Measurements from ENCODE around the gene MATN3. TPM values are rescaled to one million over a fixed set of nuclear protein-coding genes. Genes with fewer than 3 reads are reported as not detected.

The MATN3 gene
- total and polyA plus RNA-seq, 11 donors, result 0.12 to 0.48 (median 0.25) TPM; not detected in 4

GRCh38 chr2:19942199-19942598 is 70.3 kb downstream of the MATN3 start:
- TF ChIP-seq CTCF (IDR thresholded peaks at IDR 0.05) (no peak), POLR2A (IDR thresholded peaks at IDR 0.05) (no peak)
- H3K36me3 ChIP-seq, result peaks cover 0 to 34% (median 7%) of the 10 kb centered on the region in 9 donors
- no peaks in the 10 kb centered on the region for H3K9me3 ChIP-seq
- no peak overlapping the region for H3K4me3 ChIP-seq
- no peak overlapping the region for H3K27ac ChIP-seq
- ATAC-seq (no peak), DNase-seq (no peak)
- no peaks in the 10 kb centered on the region for H3K27me3 ChIP-seq
- H3K4me1 ChIP-seq, result peaks cover 0 to 7% (median 0%) of the 10 kb centered on the region in 12 donors
- intact Hi-C loops (cut with DNase I), result no loop called here

Other genes with a start within 250 kb of the MATN3 start
- gene TTC32, start 110.7 kb downstream of the MATN3 start, total RNA-seq, result 1 to 10 TPM; 2.6 to 9.8 (median 6.3) TPM
- 10 to 100 TPM in 1 of 2 donors, 1 to 10 TPM in 1; 6.3 to 10.3 TPM for gene TTC32, start 110.7 kb downstream of the MATN3 start, polyA plus RNA-seq
- 1 to 10 TPM; 3.1 to 8.5 (median 5.1) TPM for gene WDR35, start 22.6 kb downstream of the MATN3 start, total RNA-seq
- 1 to 10 TPM; 1.1 to 4.8 TPM for gene WDR35, start 22.6 kb downstream of the MATN3 start, polyA plus RNA-seq
- 100 to 1,000 TPM; 159 to 241 (median 177) TPM for gene LAPTM4A, start 39.0 kb upstream of the MATN3 start, total RNA-seq
- gene LAPTM4A, start 39.0 kb upstream of the MATN3 start, polyA plus RNA-seq, result 100 to 1,000 TPM; 107 to 232 TPM
- gene SDC1, start 212.5 kb upstream of the MATN3 start, total RNA-seq, result 1 to 10 TPM in 1 of 9 donors, under 1 TPM in 7, not detected in 1; 0.20 to 2.2 (median 0.39) TPM
- gene SDC1, start 212.5 kb upstream of the MATN3 start, polyA plus RNA-seq, result under 1 TPM; 0.15 to 0.28 TPM

All from heart left ventricle (tissue), 16 donors.